WTC11 (cell line): ENCODE results near the gene RSPH9. TPM values are rescaled to one million over a fixed set of nuclear protein-coding genes. Genes with fewer than 3 reads are reported as not detected.

Source experiments
- ATAC-seq: fragments of 200-7000 bp; cut with Tn5 transposase; 2 replicates; pipeline ENCODE4 v1.10.0; 2021; ENCODE audit warnings: mild to moderate bottlenecking, moderate library complexity
- CTCF ChIA-PET: fragments of 300-600 bp; sonication (Branson Sonifier 250); formaldehyde crosslinking; loops from one replicate; lab custom pipeline; 2021; ENCODE audit warnings: antibody characterized with exemption; lab: Charles Lee
- POLR2A ChIA-PET: fragments of 350-600 bp; sonication (Branson Sonifier 250); formaldehyde crosslinking; loops from one replicate; lab custom pipeline; 2021; ENCODE audit warnings: antibody characterized with exemption; lab: Charles Lee
- DNase-seq: peaks from one replicate; pipeline ENCODE4 v3.0.0; 2021; ENCODE audit warnings: low spot score
- H3K27ac Mint-ChIP-seq: 2 replicates; pipeline ENCODE4 v1.8.0; 2021; ENCODE audit warnings: mixed read lengths
- H3K27me3 Mint-ChIP-seq: 2 replicates; pipeline ENCODE4 v1.8.0; 2021; ENCODE audit warnings: low read depth, mild to moderate bottlenecking, moderate library complexity, mixed read lengths
- H3K36me3 Mint-ChIP-seq: 2 replicates; pipeline ENCODE4 v1.8.0; 2021; ENCODE audit warnings: mixed read lengths
- H3K4me1 Mint-ChIP-seq: 2 replicates; pipeline ENCODE4 v1.8.0; 2022; ENCODE audit warnings: mixed read lengths
- H3K4me3 Mint-ChIP-seq: 2 replicates; pipeline ENCODE4 v1.8.0; 2021; ENCODE audit warnings: mild to moderate bottlenecking, moderate library complexity, mixed read lengths
- H3K9me3 Mint-ChIP-seq: 2 replicates; pipeline ENCODE4 v1.8.0; 2021; ENCODE audit warnings: mixed read lengths
- ATF1 ChIP-seq: sonication (generic); formaldehyde crosslinking; IDR thresholded peaks from 2 replicates; pipeline ENCODE4 v1.8.1; 2023; ENCODE audit warnings: mild to moderate bottlenecking, moderate library complexity, missing genetic modification reagents
- ATF2 ChIP-seq: sonication (generic); formaldehyde crosslinking; IDR thresholded peaks from 2 replicates; pipeline ENCODE4 v1.8.1; 2022; ENCODE audit warnings: low read depth, missing genetic modification reagents, borderline replicate concordance
- GABPB1 ChIP-seq: sonication (generic); formaldehyde crosslinking; IDR thresholded peaks from 2 replicates; pipeline ENCODE4 v1.8.1; 2023; ENCODE audit warnings: mild to moderate bottlenecking, missing genetic modification reagents
- GRHL2 ChIP-seq: fragments of 250-450 bp; sonication (Bioruptor Pico); IDR thresholded peaks from 2 replicates; pipeline ENCODE4 v1.8.0; 2022; ENCODE audit warnings: mild to moderate bottlenecking, moderate library complexity; ENCODE audit not compliant: insufficient replicate concordance, severe bottlenecking
- MAX ChIP-seq: sonication (generic); formaldehyde crosslinking; IDR thresholded peaks from 2 replicates; pipeline ENCODE4 v1.8.0; 2022; ENCODE audit warnings: mild to moderate bottlenecking, missing genetic modification reagents
- MYBL2 ChIP-seq: sonication (generic); formaldehyde crosslinking; IDR thresholded peaks from 2 replicates; pipeline ENCODE4 v1.8.1; 2023; ENCODE audit warnings: mild to moderate bottlenecking, moderate library complexity, missing genetic modification reagents
- NR1H2 ChIP-seq: sonication (generic); formaldehyde crosslinking; IDR thresholded peaks from 2 replicates; pipeline ENCODE4 v1.9.0; 2021; ENCODE audit warnings: mild to moderate bottlenecking, moderate library complexity, missing genetic modification reagents
- RORB ChIP-seq: fragments of 250-450 bp; sonication (Bioruptor Pico); IDR thresholded peaks from 2 replicates; pipeline ENCODE4 v1.9.0; 2021; ENCODE audit warnings: mild to moderate bottlenecking
- ZBTB43 ChIP-seq: sonication (generic); formaldehyde crosslinking; IDR thresholded peaks from 2 replicates; pipeline ENCODE4 v1.8.1; 2023; ENCODE audit warnings: mild to moderate bottlenecking, missing genetic modification reagents
- ZMAT4 ChIP-seq: fragments of 250-450 bp; sonication (Bioruptor Pico); IDR thresholded peaks from 2 replicates; pipeline ENCODE4 v1.9.0; 2021; ENCODE audit warnings: mild to moderate bottlenecking
- ZNF281 ChIP-seq: sonication (generic); formaldehyde crosslinking; IDR thresholded peaks from 2 replicates; pipeline ENCODE4 v1.8.0; 2023; ENCODE audit warnings: mild to moderate bottlenecking, missing genetic modification reagents
- ZNF532 ChIP-seq: fragments of 250-450 bp; sonication (Bioruptor Pico); IDR thresholded peaks from 2 replicates; pipeline ENCODE4 v1.9.0; 2021; ENCODE audit warnings: mild to moderate bottlenecking, borderline replicate concordance
- ZNF671 ChIP-seq: fragments of 250-450 bp; sonication (Bioruptor Pico); IDR thresholded peaks from 2 replicates; pipeline ENCODE4 v1.8.0; 2021; ENCODE audit warnings: mild to moderate bottlenecking
- ZSCAN18 ChIP-seq: fragments of 250-450 bp; sonication (Bioruptor Pico); IDR thresholded peaks from 2 replicates; pipeline ENCODE4 v2.1.2; 2022; ENCODE audit warnings: mild to moderate bottlenecking, moderate library complexity
- total RNA-seq: library from RNA; stranded (reverse); gene quantifications from 3 replicates; pipeline ENCODE4 v1.2.3, GENCODE V29; 2021

Gene RSPH9
- total RNA-seq, 1 experiment from 2014 or later = 0.35 TPM

GRCh38 chr6:43671801-43672690 lies 27.2 kb downstream of the RSPH9 start:
- no peak for ATAC-seq
- Mint-ChIP-seq H3K27ac (no peak overlapping the region), H3K36me3 (peaks cover 47% of the 10 kb centered on the region), H3K4me1 (peaks cover 32% of the 10 kb centered on the region), H3K4me3 (no peak overlapping the region), H3K9me3 (no peaks in the 10 kb centered on the region), H3K27me3 (no peaks in the 10 kb centered on the region)
- POLR2A ChIA-PET = interaction anchor here (2.3 kb wide), 1 partner anchor 98 kb away, joined by 9 read pairs; the partner anchor contains the start of gene VEGFA
- no peak for DNase-seq
- CTCF ChIA-PET = interaction anchor here (1.2 kb wide), 2 partner anchors 279 to 390 kb away, joined by 3 read pairs; no protein-coding TSS in a partner anchor
- peak; percentile 69; the same call in 1 of the 2 replicates for TF ChIP-seq GABPB1
- no peak for TF ChIP-seq ZSCAN18 (CRISPR knock-in tag)

- H3K4me1 Mint-ChIP-seq = peaks cover 20% of the 10 kb centered on the region
- ChIA-PET CTCF (interaction anchor here (0.6 to 1.1 kb wide), 2 partner anchors 39 to 101 kb away, joined by 4 to 5 read pairs; no protein-coding TSS in a partner anchor), POLR2A (no interaction called here)
- no peak overlapping the region for H3K27ac Mint-ChIP-seq
- H3K4me3 Mint-ChIP-seq = no peak overlapping the region
- peaks cover 59% of the 10 kb centered on the region for H3K36me3 Mint-ChIP-seq
- no peaks in the 10 kb centered on the region for H3K9me3 Mint-ChIP-seq
- no peaks in the 10 kb centered on the region for H3K27me3 Mint-ChIP-seq
- no peak for ATAC-seq
- DNase-seq = no peak
- TF ChIP-seq ZMAT4 (CRISPR knock-in tag) = no peak
- no peak for TF ChIP-seq MAX
- TF ChIP-seq GABPB1 = no peak
- no peak for TF ChIP-seq MYBL2 (CRISPR knock-in tag)
- TF ChIP-seq ZNF671 (CRISPR knock-in tag) = no peak
- no peak for TF ChIP-seq ATF2
- TF ChIP-seq ZNF532 (CRISPR knock-in tag) = no peak
- TF ChIP-seq ZNF281 (CRISPR knock-in tag) = no peak
- TF ChIP-seq ATF1 (CRISPR knock-in tag) = no peak
- no peak for TF ChIP-seq RORB (CRISPR knock-in tag)
- no peak for TF ChIP-seq GRHL2
- TF ChIP-seq NR1H2 = no peak
- TF ChIP-seq ZBTB43 (CRISPR knock-in tag) = no peak
Measured at GRCh38 chr6:43673444-43674084, 28.7 kb downstream of the RSPH9 start.
